ENCODE measurements around the gene TRIM38. TPM values are rescaled to one million over a fixed set of nuclear protein-coding genes. Genes with fewer than 3 reads are reported as not detected.
"Not testable (repeated sequence)": the region's sequence is repeated elsewhere in the genome, so short reads cannot be mapped to it uniquely, and the experiment has no call there.

TRIM38 gene
- total RNA-seq, 4 donors from 2014 or later: 3.9 to 14.9 (median 6.4) TPM

DNA sequence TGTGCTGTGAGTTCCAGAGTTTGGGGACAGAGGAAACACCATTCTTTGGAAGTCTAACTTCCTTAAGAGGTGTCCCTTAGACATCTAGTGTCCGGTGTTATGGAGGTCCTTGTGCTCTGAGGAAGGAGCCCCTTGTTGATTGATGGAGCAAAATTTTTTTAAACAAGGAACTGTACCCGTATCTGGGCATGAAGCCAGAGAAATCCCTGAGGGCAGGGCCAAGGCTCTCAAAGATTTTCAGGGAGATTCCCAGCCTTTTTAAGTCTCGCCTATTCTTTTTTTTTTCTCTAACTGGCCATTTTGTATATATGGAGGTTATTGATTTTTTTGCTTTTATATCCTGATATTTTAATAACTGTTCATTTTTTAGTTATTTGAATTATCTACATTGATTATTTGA is 45.9 kb downstream of the TRIM38 start:
- no peak overlapping the region for H3K27ac ChIP-seq
- no peaks in the 10 kb centered on the region for H3K9me3 ChIP-seq
- WGBS: 47% methylated on average over 3 of the region's 3 CpGs
- no peak for DNase-seq (ENCODE audit: low spot score in 2 of 2)
- no peaks in the 10 kb centered on the region for H3K27me3 ChIP-seq
- no peaks in the 10 kb centered on the region for H3K36me3 ChIP-seq
- no peak for TF ChIP-seq POLR2AphosphoS5 (IDR thresholded peaks at IDR 0.05)
- TF ChIP-seq EP300 (IDR thresholded peaks at IDR 0.05): no peak
- TF ChIP-seq, protein P1, sequence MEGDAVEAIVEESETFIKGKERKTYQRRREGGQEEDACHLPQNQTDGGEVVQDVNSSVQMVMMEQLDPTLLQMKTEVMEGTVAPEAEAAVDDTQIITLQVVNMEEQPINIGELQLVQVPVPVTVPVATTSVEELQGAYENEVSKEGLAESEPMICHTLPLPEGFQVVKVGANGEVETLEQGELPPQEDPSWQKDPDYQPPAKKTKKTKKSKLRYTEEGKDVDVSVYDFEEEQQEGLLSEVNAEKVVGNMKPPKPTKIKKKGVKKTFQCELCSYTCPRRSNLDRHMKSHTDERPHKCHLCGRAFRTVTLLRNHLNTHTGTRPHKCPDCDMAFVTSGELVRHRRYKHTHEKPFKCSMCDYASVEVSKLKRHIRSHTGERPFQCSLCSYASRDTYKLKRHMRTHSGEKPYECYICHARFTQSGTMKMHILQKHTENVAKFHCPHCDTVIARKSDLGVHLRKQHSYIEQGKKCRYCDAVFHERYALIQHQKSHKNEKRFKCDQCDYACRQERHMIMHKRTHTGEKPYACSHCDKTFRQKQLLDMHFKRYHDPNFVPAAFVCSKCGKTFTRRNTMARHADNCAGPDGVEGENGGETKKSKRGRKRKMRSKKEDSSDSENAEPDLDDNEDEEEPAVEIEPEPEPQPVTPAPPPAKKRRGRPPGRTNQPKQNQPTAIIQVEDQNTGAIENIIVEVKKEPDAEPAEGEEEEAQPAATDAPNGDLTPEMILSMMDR (IDR thresholded peaks at IDR 0.05): no peak
- no peak for TF ChIP-seq POLR2A (IDR thresholded peaks at IDR 0.05)
- no peaks in the 10 kb centered on the region for H3K4me1 ChIP-seq
- H3K4me3 ChIP-seq: no peak overlapping the region

DNA sequence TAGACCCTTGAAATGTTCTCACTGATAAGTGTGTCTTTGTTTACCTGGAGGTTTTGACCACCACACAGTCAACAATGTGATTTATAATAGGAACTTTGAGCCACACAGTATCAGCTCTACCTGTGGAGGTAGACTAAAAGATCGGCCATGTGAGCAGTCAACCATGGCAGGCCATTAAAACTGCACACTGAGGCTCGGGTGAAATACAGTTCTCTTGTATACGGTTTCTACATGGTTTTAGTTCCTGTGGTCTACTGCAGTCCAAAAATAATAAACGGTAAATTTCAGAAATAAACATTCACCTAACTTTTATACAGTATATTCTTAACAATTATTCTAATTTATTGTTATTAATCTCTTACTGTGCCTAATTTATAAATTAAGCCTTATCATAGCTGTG is 47.2 kb downstream of the TRIM38 start:
- H3K27ac ChIP-seq: no peak overlapping the region
- no peaks in the 10 kb centered on the region for H3K36me3 ChIP-seq
- DNase-seq (ENCODE audit: low spot score in 2 of 2): no peak
- TF ChIP-seq POLR2AphosphoS5 (IDR thresholded peaks at IDR 0.05) (no peak), POLR2A (IDR thresholded peaks at IDR 0.05) (no peak)
- TF ChIP-seq, protein P1 (IDR thresholded peaks at IDR 0.05): no peak
- H3K4me3 ChIP-seq: no peak overlapping the region
- H3K4me1 ChIP-seq: no peaks in the 10 kb centered on the region
- 89% methylated on average over 4 of the region's 4 CpGs for WGBS
- no peaks in the 10 kb centered on the region for H3K27me3 ChIP-seq
- no peaks in the 10 kb centered on the region for H3K9me3 ChIP-seq

DNA sequence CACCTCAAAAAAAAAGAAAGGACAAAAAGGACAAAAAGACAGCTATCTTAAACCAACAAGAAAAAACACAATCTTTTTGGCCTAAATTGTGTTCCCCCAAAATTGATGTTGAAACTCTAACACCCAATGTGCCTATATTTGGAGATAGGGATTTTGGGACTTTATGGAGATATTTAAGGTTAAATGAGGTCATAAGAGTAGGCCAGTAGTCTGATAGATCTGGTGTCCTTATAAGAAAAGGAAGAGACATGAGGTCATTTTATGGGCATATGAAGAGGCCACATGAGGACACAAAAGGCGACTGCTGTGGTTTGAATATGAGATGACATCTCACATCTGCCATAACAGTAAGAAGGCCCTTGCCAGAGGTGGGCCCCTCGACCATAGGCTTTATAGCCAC is 49.5 kb downstream of the TRIM38 start:
- WGBS: 77% methylated on average over 2 of the region's 2 CpGs
- H3K9me3 ChIP-seq: no peaks in the 10 kb centered on the region
- DNase-seq (ENCODE audit: low spot score in 2 of 2): no peak
- H3K36me3 ChIP-seq: no peaks in the 10 kb centered on the region
- no peak for TF ChIP-seq EP300 (IDR thresholded peaks at IDR 0.05)
- no peak for TF ChIP-seq POLR2AphosphoS5 (IDR thresholded peaks at IDR 0.05)
- TF ChIP-seq, protein P1 (IDR thresholded peaks at IDR 0.05): no peak
- no peak for TF ChIP-seq POLR2A (IDR thresholded peaks at IDR 0.05)
- no peak overlapping the region for H3K4me3 ChIP-seq
- H3K27me3 ChIP-seq: no peaks in the 10 kb centered on the region
- H3K4me1 ChIP-seq: peaks cover 7% of the 10 kb centered on the region
- no peak overlapping the region for H3K27ac ChIP-seq

DNA sequence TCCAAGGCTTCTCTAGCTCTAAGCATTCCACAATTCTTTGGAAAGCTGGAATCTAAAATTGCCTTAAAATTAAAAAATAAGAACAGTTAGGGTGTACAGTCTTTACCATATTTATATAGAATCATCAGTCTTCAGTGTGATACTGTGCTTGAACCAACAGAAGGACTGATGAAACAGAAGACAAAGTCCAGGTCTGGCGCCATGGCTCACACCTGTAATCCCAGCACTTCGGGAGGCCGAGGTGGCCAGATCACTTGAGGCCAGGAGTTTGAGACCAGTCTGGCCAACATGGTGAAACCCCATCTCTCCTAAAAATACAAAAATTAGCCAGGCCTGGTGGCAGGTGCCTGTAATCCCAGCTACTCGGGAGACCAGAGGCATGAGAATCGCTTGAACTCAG is 51.8 kb downstream of the TRIM38 start:
- not testable (repeated sequence) for H3K9me3 ChIP-seq; H3K36me3 ChIP-seq; H3K27me3 ChIP-seq; DNase-seq (ENCODE audit: low spot score in 2 of 2); H3K4me3 ChIP-seq; H3K27ac ChIP-seq
- over 99% methylated on average over 5 of the region's 5 CpGs for WGBS
- peaks cover 16% of the 10 kb centered on the region for H3K4me1 ChIP-seq

DNA sequence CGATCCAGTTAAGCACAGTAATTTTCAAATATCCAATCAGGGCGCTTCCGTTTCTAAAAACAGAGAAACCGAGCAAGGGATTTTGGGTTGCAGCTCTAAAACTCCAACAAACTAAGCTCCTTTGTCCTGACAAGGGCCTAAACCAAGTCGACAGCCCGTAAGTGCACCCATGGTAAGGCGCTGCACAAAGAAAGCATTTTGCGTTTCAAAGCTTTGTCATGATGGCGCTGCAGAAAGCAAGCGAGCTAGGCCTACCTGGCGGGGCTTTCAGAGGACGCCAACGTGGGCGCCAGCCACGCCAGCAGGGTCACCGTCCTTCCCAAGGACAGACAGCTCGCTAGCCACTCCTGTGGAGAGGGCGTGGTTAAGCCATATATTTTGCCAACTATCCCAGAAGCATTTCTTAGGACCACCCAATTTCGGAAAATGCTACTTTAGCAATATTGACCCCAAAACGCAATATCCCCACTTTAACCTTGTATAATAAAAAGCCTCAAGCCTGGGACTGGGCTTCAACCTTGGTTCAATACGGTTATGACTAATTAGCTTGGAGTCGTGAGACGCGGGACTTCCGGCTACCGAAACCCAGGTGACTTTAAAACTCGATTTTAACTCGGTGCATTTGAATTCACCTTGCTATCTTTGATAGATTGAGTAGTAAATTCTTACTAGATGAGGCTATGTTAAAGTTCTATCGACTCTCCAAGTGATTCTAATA is 53.8 kb downstream of the TRIM38 start:
- TF ChIP-seq, protein P1 (IDR thresholded peaks at IDR 0.05): no peak
- TF ChIP-seq EP300 (IDR thresholded peaks at IDR 0.05): no peak
- no peak for TF ChIP-seq POLR2A (IDR thresholded peaks at IDR 0.05)
- TF ChIP-seq POLR2AphosphoS5 (IDR thresholded peaks at IDR 0.05): no peak
- no peak for DNase-seq (ENCODE audit: low spot score in 2 of 2)
- Histone ChIP-seq H3K9me3 (no peaks in the 10 kb centered on the region), H3K27ac (peak overlapping the region; percentile 79), H3K27me3 (no peaks in the 10 kb centered on the region), H3K36me3 (no peaks in the 10 kb centered on the region), H3K4me3 (peak overlapping the region; percentile 48), H3K4me1 (peaks cover 26% of the 10 kb centered on the region)
- 47% methylated on average over 27 of the region's 29 CpGs for WGBS

Data from suprapubic skin (tissue), 4 donors.